A673 (cell line): ENCODE measurements around the gene PPP1R7.

ENCODE experiments used
- CTCF ChIP-seq: fragments of 300-800, 200-600 bp; sonication (generic); conservative IDR thresholded peaks from 2 replicates; pipeline ENCODE4 v1.5.1; 2017; ENCODE audit warnings: low read depth, mild to moderate bottlenecking, antibody characterized with exemption, low read length, moderate library complexity, mixed read lengths
- EZH2 ChIP-seq: fragments of 200-600 bp; sonication (generic); IDR thresholded peaks from 2 replicates; pipeline ENCODE4 v1.6.1; 2017; ENCODE audit warnings: borderline replicate concordance, low read depth, mild to moderate bottlenecking, mixed read lengths, antibody characterized with exemption, low read length; ENCODE audit not compliant: poor library complexity, severe bottlenecking

DNA sequence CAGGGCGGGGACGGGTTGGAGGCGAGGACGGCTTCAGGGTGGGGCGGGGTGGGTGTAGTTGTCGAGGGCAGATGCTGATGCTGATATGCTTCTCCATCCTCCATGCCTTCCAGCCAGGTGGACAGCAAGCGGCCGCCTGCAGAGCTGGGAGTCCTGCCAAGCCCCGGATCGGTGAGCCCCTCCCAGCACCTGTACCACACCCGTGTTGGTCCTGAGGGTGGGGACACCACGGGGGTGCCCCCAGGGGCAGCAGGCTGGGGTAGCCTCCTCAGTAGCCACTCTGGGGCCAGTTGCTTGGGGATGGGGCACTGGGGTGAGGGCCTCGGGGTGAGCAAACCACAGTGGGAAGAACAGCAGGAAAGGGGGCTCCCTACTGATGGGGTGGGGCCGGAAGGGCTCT lies 40.8 kb downstream of the PPP1R7 start:
- no peak for TF ChIP-seq EZH2
- TF ChIP-seq CTCF, result no peak
